ENCODE data around the gene LCP2.

DNA sequence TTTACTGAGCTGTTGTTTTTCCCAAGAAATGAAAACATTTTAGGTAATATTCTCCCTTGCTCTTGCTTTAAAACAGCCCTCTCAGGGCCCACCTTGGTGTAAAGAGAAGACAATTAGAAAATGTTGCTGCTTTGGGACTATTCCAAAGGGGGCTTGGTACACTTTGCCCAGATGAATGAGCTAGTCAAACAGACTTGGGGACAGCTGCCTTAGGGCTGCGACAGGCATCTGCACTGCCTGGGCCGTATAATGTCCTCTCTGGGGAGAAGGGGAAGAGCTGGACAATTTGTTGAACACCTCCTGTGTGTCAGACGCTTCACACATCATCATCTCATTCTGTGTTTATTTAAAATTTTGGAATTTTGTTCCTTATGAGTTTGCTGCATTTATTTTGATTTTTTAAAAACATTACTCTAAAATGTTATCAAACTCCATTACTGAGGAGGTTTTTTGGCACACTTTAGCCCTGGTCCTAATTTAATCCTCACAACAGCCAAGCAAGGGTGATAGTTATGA lies 36.0 kb downstream of the LCP2 start:
- TF ChIP-seq, protein P1, sequence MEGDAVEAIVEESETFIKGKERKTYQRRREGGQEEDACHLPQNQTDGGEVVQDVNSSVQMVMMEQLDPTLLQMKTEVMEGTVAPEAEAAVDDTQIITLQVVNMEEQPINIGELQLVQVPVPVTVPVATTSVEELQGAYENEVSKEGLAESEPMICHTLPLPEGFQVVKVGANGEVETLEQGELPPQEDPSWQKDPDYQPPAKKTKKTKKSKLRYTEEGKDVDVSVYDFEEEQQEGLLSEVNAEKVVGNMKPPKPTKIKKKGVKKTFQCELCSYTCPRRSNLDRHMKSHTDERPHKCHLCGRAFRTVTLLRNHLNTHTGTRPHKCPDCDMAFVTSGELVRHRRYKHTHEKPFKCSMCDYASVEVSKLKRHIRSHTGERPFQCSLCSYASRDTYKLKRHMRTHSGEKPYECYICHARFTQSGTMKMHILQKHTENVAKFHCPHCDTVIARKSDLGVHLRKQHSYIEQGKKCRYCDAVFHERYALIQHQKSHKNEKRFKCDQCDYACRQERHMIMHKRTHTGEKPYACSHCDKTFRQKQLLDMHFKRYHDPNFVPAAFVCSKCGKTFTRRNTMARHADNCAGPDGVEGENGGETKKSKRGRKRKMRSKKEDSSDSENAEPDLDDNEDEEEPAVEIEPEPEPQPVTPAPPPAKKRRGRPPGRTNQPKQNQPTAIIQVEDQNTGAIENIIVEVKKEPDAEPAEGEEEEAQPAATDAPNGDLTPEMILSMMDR (IDR thresholded peaks at IDR 0.05) = no peak
- no peak for TF ChIP-seq POLR2A (IDR thresholded peaks at IDR 0.05)

Data from adrenal gland (tissue), 5 donors.